Panc1 (cell line): ENCODE results near the gene CNTF. TPM values are rescaled to one million over a fixed set of nuclear protein-coding genes. Genes with fewer than 3 reads are reported as not detected.

ENCODE experiments used
- ATAC-seq: fragments of 200-7000 bp; cut with Tn5 transposase; 2 replicates; pipeline ENCODE4 v1.9.1; 2020; ENCODE audit warnings: mild to moderate bottlenecking, moderate library complexity
- BruUV-seq: library from RNA; stranded (reverse); fragments of 400-500 nt; replicated peaks from 2 replicates; lab custom pipeline; 2021; lab: Mats Ljungman, UMichigan
- CTCF ChIA-PET: fragments of 300-600 bp; sonication (Branson Sonifier 250); formaldehyde crosslinking; loops from one replicate; lab custom pipeline; 2022; ENCODE audit warnings: antibody characterized with exemption; lab: Charles Lee
- POLR2A ChIA-PET: fragments of 300-600 bp; sonication (Branson Sonifier 250); formaldehyde crosslinking; loops from one replicate; lab custom pipeline; 2022; ENCODE audit warnings: antibody characterized with exemption; lab: Charles Lee
- DNase-seq: peaks from one replicate; pipeline ENCODE4 v3.0.0-alpha.2; 2010; ENCODE audit warnings: low read depth, low spot score
- H3K27ac ChIP-seq: 2 replicates; pipeline ENCODE4 v1.5.1; 2011; ENCODE audit warnings: mild to moderate bottlenecking, low read length, inconsistent platforms
- H3K27me3 ChIP-seq: fragments of 200-500 bp; sonication (Bioruptor generic); 2 replicates; pipeline ENCODE4 v1.6.0; 2014; ENCODE audit warnings: low read length, inconsistent platforms; ENCODE audit not compliant: control insufficient read depth, insufficient read depth
- H3K36me3 ChIP-seq: fragments of 200-500 bp; sonication (Bioruptor generic); 2 replicates; pipeline ENCODE4 v1.5.1; 2014; ENCODE audit warnings: inconsistent platforms, mild to moderate bottlenecking, low read length, moderate library complexity; ENCODE audit not compliant: control insufficient read depth, insufficient read depth
- H3K4me1 ChIP-seq: 2 replicates; pipeline ENCODE4 v1.5.1; 2011; ENCODE audit warnings: inconsistent platforms, mild to moderate bottlenecking, low read length, moderate library complexity; ENCODE audit not compliant: control insufficient read depth, insufficient read depth
- H3K4me3 ChIP-seq, 2 experiments: 2 replicates each; pipeline ENCODE4 v1.5.1; 2011 to 2012; ENCODE audit warnings: low read depth in 2 of 2, low read length in 2 of 2, mild to moderate bottlenecking in 2 of 2, inconsistent platforms in 1 of 2, moderate library complexity in 1 of 2
- H3K9me3 ChIP-seq: fragments of 200-500 bp; sonication (Bioruptor generic); 2 replicates; pipeline ENCODE4 v1.5.1; 2014; ENCODE audit warnings: low read depth, mild to moderate bottlenecking, inconsistent platforms, low read length, moderate library complexity; ENCODE audit not compliant: control insufficient read depth, insufficient read depth
- POLR2AphosphoS5 ChIP-seq: IDR thresholded peaks from 2 replicates; pipeline ENCODE4 v1.6.1; 2012; ENCODE audit warnings: mild to moderate bottlenecking, low read depth, low read length, moderate library complexity
- REST ChIP-seq, 2 experiments: IDR thresholded peaks; 2 replicates each; pipeline ENCODE4 v1.6.1; 2011 to 2012; ENCODE audit warnings: low read depth in 2 of 2, control low read depth in 1 of 2, low read length in 1 of 2, mild to moderate bottlenecking in 1 of 2, moderate library complexity in 1 of 2; ENCODE audit not compliant: insufficient read depth in 1 of 2
- SIN3A ChIP-seq: IDR thresholded peaks from 2 replicates; pipeline ENCODE4 v1.6.1; 2012; ENCODE audit warnings: low read depth, mild to moderate bottlenecking, low read length, moderate library complexity, borderline replicate concordance; ENCODE audit not compliant: insufficient read depth
- TCF7L2 ChIP-seq: IDR thresholded peaks from 2 replicates; pipeline ENCODE4 v1.6.1; 2011; ENCODE audit warnings: mild to moderate bottlenecking, low read depth, low read length, inconsistent platforms
- in situ Hi-C: cut with HindIII; loops from 2 replicates; pipeline ENCODE4 v1.10.0; 2016; ENCODE audit warnings: low sequenced_read_pairs, low pct_unique_long_range_greater_than_20kb
- intact Hi-C: fragments of 100-400 bp; cut with micrococcal nuclease; formaldehyde crosslinking; loops from one replicate; pipeline ENCODE4 v1.10.0; 2022; ENCODE audit not compliant: unreplicated experiment
- total RNA-seq: library from RNA; stranded (reverse); gene quantifications from one replicate; pipeline ENCODE4 v1.2.1, GENCODE V29; 2021; ENCODE audit not compliant: unreplicated experiment
- TF ChIP-seq, protein P1 (sequence below): fragments of 450-650 bp; IDR thresholded peaks from 2 replicates; pipeline ENCODE4 v1.5.1; 2017; ENCODE audit warnings: mild to moderate bottlenecking

CNTF gene
- total RNA-seq, 1 experiment from 2014 or later: 3.0 TPM

GRCh38 chr11:58600510-58600909 lies 22.0 kb upstream of the CNTF start:
- no peak for DNase-seq
- BruUV-seq: no TSS peak
- Histone ChIP-seq H3K27ac (no peak overlapping the region), H3K4me3 (no peak overlapping the region), H3K36me3 (no peaks in the 10 kb centered on the region), H3K9me3 (no peaks in the 10 kb centered on the region), H3K27me3 (no peaks in the 10 kb centered on the region), H3K4me1 (no peaks in the 10 kb centered on the region; the same call in 1 of the 2 replicates)
- in situ Hi-C loops: no loop called here
- POLR2A ChIA-PET: interaction anchor here (0.7 kb wide), 1 partner anchor 24 kb away, joined by 3 read pairs; no protein-coding TSS in a partner anchor
- intact Hi-C loops: no loop called here
- ATAC-seq: no peak
- CTCF ChIA-PET: interaction anchor here (0.7 kb wide), 1 partner anchor 529 kb away, joined by 4 read pairs; no protein-coding TSS in a partner anchor
- TF ChIP-seq REST (IDR thresholded peaks at IDR 0.05; ENCODE audit: insufficient read depth in 1 of 2, low read depth in 2 of 2, low read length in 1 of 2): no peak
- TF ChIP-seq SIN3A: no peak
- TF ChIP-seq, protein P1, sequence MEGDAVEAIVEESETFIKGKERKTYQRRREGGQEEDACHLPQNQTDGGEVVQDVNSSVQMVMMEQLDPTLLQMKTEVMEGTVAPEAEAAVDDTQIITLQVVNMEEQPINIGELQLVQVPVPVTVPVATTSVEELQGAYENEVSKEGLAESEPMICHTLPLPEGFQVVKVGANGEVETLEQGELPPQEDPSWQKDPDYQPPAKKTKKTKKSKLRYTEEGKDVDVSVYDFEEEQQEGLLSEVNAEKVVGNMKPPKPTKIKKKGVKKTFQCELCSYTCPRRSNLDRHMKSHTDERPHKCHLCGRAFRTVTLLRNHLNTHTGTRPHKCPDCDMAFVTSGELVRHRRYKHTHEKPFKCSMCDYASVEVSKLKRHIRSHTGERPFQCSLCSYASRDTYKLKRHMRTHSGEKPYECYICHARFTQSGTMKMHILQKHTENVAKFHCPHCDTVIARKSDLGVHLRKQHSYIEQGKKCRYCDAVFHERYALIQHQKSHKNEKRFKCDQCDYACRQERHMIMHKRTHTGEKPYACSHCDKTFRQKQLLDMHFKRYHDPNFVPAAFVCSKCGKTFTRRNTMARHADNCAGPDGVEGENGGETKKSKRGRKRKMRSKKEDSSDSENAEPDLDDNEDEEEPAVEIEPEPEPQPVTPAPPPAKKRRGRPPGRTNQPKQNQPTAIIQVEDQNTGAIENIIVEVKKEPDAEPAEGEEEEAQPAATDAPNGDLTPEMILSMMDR: no peak
- TF ChIP-seq POLR2AphosphoS5: no peak
- TF ChIP-seq TCF7L2: no peak

- no peak for DNase-seq
- POLR2A ChIA-PET: no interaction called here
- intact Hi-C loops (no loop called here), in situ Hi-C loops (no loop called here)
- Histone ChIP-seq H3K27me3 (no peaks in the 10 kb centered on the region), H3K27ac (no peak overlapping the region), H3K36me3 (peaks cover 19% of the 10 kb centered on the region), H3K4me1 (no peaks in the 10 kb centered on the region; the same call in 1 of the 2 replicates), H3K9me3 (no peaks in the 10 kb centered on the region), H3K4me3 (no peak overlapping the region)
- no TSS peak for BruUV-seq
- no peak for ATAC-seq
- TF ChIP-seq POLR2AphosphoS5 (no peak), TCF7L2 (no peak), SIN3A (no peak), REST (IDR thresholded peaks at IDR 0.05; ENCODE audit: insufficient read depth in 1 of 2, low read depth in 2 of 2, low read length in 1 of 2) (no peak)
- TF ChIP-seq, protein P1: no peak
- CTCF ChIA-PET: no interaction called here
Observed at GRCh38 chr11:58606930-58607714, 15.3 kb upstream of the CNTF start.
